HCT116 (cell line): ENCODE data around the gene GRHL1. TPM values are rescaled to one million over a fixed set of nuclear protein-coding genes. Genes with fewer than 3 reads are reported as not detected.
"Not testable (repeated sequence)": the region's sequence is repeated elsewhere in the genome, so short reads cannot be mapped to it uniquely, and the experiment has no call there.

ENCODE experiments used
- ATAC-seq: fragments of 200-7000 bp; cut with Tn5 transposase; 2 replicates; pipeline ENCODE4 v1.9.1; 2020; ENCODE audit warnings: mild to moderate bottlenecking, moderate library complexity
- BruUV-seq: library from RNA; stranded (reverse); fragments of 400-500 nt; replicated peaks from 2 replicates; lab custom pipeline; 2021; lab: Mats Ljungman, UMichigan
- CTCF ChIA-PET: fragments of 300-600 bp; sonication (Branson Sonifier 250); formaldehyde crosslinking; loops from one replicate; lab custom pipeline; 2021; ENCODE audit warnings: antibody characterized with exemption; lab: Charles Lee
- POLR2A ChIA-PET: fragments of 300-600, 350-600 bp; sonication (Branson Sonifier 250); formaldehyde crosslinking; loops from one replicate; lab custom pipeline; 2021; ENCODE audit warnings: antibody characterized with exemption; lab: Charles Lee
- RAD21 ChIA-PET, 2 experiments: fragments of 300-600 bp; sonication (Branson Sonifier 250); formaldehyde crosslinking; loops; one replicate each; lab custom pipeline; 2023; ENCODE audit warnings: low total read pairs in 2 of 2; ENCODE audit not compliant: uncharacterized antibody in 2 of 2, unreplicated experiment in 2 of 2, low non-redundant PET in 1 of 2; lab: Charles Lee
- DNase-seq: peaks from one replicate; pipeline ENCODE4 v3.0.0-alpha.2; 2010; ENCODE audit warnings: low read depth, low spot score
- H2AFZ ChIP-seq: fragments of 200-600 bp; shearing (Covaris generic), sonication (generic); 2 replicates; pipeline ENCODE4 v1.6.1; 2017; ENCODE audit warnings: low read depth, mixed run types, mixed read lengths, antibody characterized with exemption, low read length; ENCODE audit not compliant: poor library complexity, severe bottlenecking
- H3K27ac ChIP-seq: 2 replicates; pipeline ENCODE4 v1.5.1; 2012; ENCODE audit warnings: low read depth, low read length
- H3K27me3 ChIP-seq: fragments of 200-600 bp; sonication (generic); 2 replicates; pipeline ENCODE4 v1.6.1; 2016; ENCODE audit warnings: mixed run types, low read length, mixed read lengths; ENCODE audit not compliant: insufficient read depth
- H3K36me3 ChIP-seq, 2 experiments: fragments of 200-500 bp in 1 of 2; fragments of 200-600 bp in 1 of 2; sonication (Bioruptor generic) in 1 of 2; sonication (generic) in 1 of 2; 2 replicates each; pipeline versions ENCODE4 v1.5.1 to v1.6.1; 2014 to 2016; ENCODE audit warnings: low read length in 2 of 2, inconsistent platforms in 1 of 2, mixed read lengths in 1 of 2, mixed run types in 1 of 2; ENCODE audit not compliant: insufficient read depth in 2 of 2, control insufficient read depth in 1 of 2
- H3K4me1 ChIP-seq, 2 experiments: fragments of 200-600 bp in 1 of 2; sonication (generic) in 1 of 2; 2 replicates each; pipeline versions ENCODE4 v1.5.1 to v1.6.1; 2012 to 2017; ENCODE audit warnings: low read length in 2 of 2, inconsistent platforms in 1 of 2, mild to moderate bottlenecking in 1 of 2, mixed read lengths in 1 of 2, mixed run types in 1 of 2, moderate library complexity in 1 of 2; ENCODE audit not compliant: insufficient read depth in 2 of 2, control insufficient read depth in 1 of 2
- H3K4me2 ChIP-seq: fragments of 200-600 bp; sonication (generic); 2 replicates; pipeline ENCODE4 v1.6.1; 2017; ENCODE audit warnings: mixed run types, low read length, mixed read lengths
- H3K4me3 ChIP-seq, 2 experiments: fragments of 200-600 bp in 1 of 2; sonication (generic) in 1 of 2; replicated peaks in 1 of 2; 2 replicates each; pipeline ENCODE4 v1.5.1; 2011 to 2016; ENCODE audit warnings: low read length in 2 of 2, control low read depth in 1 of 2, low read depth in 1 of 2, mild to moderate bottlenecking in 1 of 2, mixed read lengths in 1 of 2, mixed run types in 1 of 2
- H3K79me2 ChIP-seq: fragments of 200-600 bp; sonication (generic); 2 replicates; pipeline ENCODE4 v1.6.1; 2017; ENCODE audit warnings: mild to moderate bottlenecking, mixed run types, low read length, moderate library complexity, mixed read lengths; ENCODE audit not compliant: insufficient read depth
- H3K9ac ChIP-seq: fragments of 200-600 bp; sonication (generic); 2 replicates; pipeline ENCODE4 v1.6.1; 2016; ENCODE audit warnings: low read length, mixed read lengths
- H3K9me2 ChIP-seq: fragments of 200-600 bp; sonication (generic), shearing (Covaris generic); 2 replicates; pipeline ENCODE4 v1.6.1; 2017; ENCODE audit warnings: mixed run types, mild to moderate bottlenecking, moderate library complexity; ENCODE audit not compliant: insufficient read depth
- H3K9me3 ChIP-seq, 2 experiments: fragments of 200-500 bp in 1 of 2; fragments of 200-600 bp in 1 of 2; sonication (Bioruptor generic) in 1 of 2; sonication (generic) in 1 of 2; 2 replicates each; pipeline ENCODE4 v1.6.1; 2014 to 2017; ENCODE audit warnings: low read length in 2 of 2, mixed read lengths in 2 of 2, inconsistent platforms in 1 of 2, low read depth in 1 of 2, mild to moderate bottlenecking in 1 of 2, mixed run types in 1 of 2, moderate library complexity in 1 of 2; ENCODE audit not compliant: control insufficient read depth in 1 of 2, insufficient read depth in 1 of 2
- H4K20me1 ChIP-seq: fragments of 200-600 bp; sonication (generic), shearing (Covaris generic); 2 replicates; pipeline ENCODE4 v1.6.1; 2017; ENCODE audit warnings: mixed run types, mild to moderate bottlenecking, moderate library complexity; ENCODE audit not compliant: insufficient read depth
- FOSL1 ChIP-seq: IDR thresholded peaks from 2 replicates; pipeline ENCODE4 v1.6.1; 2012; ENCODE audit warnings: low read depth
- MAX ChIP-seq: IDR thresholded peaks from 2 replicates; pipeline ENCODE4 v1.6.1; 2012
- POLR2A ChIP-seq: IDR thresholded peaks from 2 replicates; pipeline ENCODE4 v1.7.0; 2011; ENCODE audit warnings: borderline replicate concordance; ENCODE audit not compliant: insufficient read depth, insufficient read length; ENCODE audit errors: extremely low read depth
- SP1 ChIP-seq: IDR thresholded peaks from 2 replicates; pipeline ENCODE4 v1.6.1; 2012; ENCODE audit warnings: low read depth
- TCF7L2 ChIP-seq: IDR thresholded peaks from 2 replicates; pipeline ENCODE4 v1.7.0; 2011; ENCODE audit warnings: borderline replicate concordance, inconsistent platforms; ENCODE audit not compliant: insufficient read depth, insufficient read length; ENCODE audit errors: extremely low read depth
- intact Hi-C: fragments of 100-400 bp; cut with micrococcal nuclease; formaldehyde crosslinking; loops from 2 replicates; pipeline ENCODE4 v1.10.0; 2022
- total RNA-seq: library from RNA; stranded (reverse); gene quantifications from one replicate; pipeline ENCODE4 v1.2.1, GENCODE V29; 2021; ENCODE audit not compliant: unreplicated experiment

GRHL1 gene
- total RNA-seq, 1 experiment from 2014 or later = 8.5 TPM

GRCh38 chr2:10015376-10015989, 64.0 kb downstream of the GRHL1 start:
- not testable (repeated sequence) for BruUV-seq, H2AFZ ChIP-seq

GRCh38 chr2:10016001-10016801, 64.7 kb downstream of the GRHL1 start:
- H3K9ac ChIP-seq = peak overlapping the region; percentile 36; the same call in 1 of the 2 replicates
- no peaks in the 10 kb centered on the region for H3K9me2 ChIP-seq
- no peak overlapping the region for H2AFZ ChIP-seq
- POLR2A ChIA-PET = no interaction called here
- RAD21 ChIA-PET = no interaction called here
- no peaks in the 10 kb centered on the region for H3K27me3 ChIP-seq
- TSS peak; percentile 75 for BruUV-seq
- H4K20me1 ChIP-seq = no peaks in the 10 kb centered on the region
- peaks cover 0 to 6% of the 10 kb centered on the region in 2 experiments; a peak in 1 of 4 replicates for H3K9me3 ChIP-seq
- CTCF ChIA-PET = no interaction called here
- peaks cover 7 to 29% of the 10 kb centered on the region in 2 experiments for H3K4me1 ChIP-seq
- peak overlapping the region; percentile 63 for H3K4me2 ChIP-seq
- intact Hi-C loops = no loop called here
- H3K27ac ChIP-seq = peak overlapping the region; percentile 78; the same call in 1 of the 2 replicates
- ATAC-seq (peak; percentile 14), DNase-seq (peak; percentile 23)
- no peak for TF ChIP-seq FOSL1
- TF ChIP-seq MAX = no peak
- peak; percentile 2 for TF ChIP-seq POLR2A
- no peak for TF ChIP-seq SP1
- H3K4me3 ChIP-seq = peak overlapping the region; percentile 31 to 38; a peak in 3 of 4 replicates
- no peaks in the 10 kb centered on the region for H3K79me2 ChIP-seq
- H3K36me3 ChIP-seq = no peaks in the 10 kb centered on the region

More at GRCh38 chr2:10015376-10015989, 64.0 kb downstream of the GRHL1 start:
- intact Hi-C loops, H3K9me3 ChIP-seq, H3K27me3 ChIP-seq, H3K9me2 ChIP-seq, CTCF ChIA-PET, H4K20me1 ChIP-seq, RAD21 ChIA-PET, H3K36me3 ChIP-seq, H3K79me2 ChIP-seq, POLR2A ChIA-PET: not testable (repeated sequence)
- Histone ChIP-seq H3K4me3 (peak overlapping the region; percentile 31 to 38; a peak in 3 of 4 replicates), H3K27ac (peak overlapping the region; percentile 78), H3K9ac (peak overlapping the region; percentile 36), H3K4me2 (peak overlapping the region; percentile 63), H3K4me1 (peaks cover 7 to 29% of the 10 kb centered on the region in 2 experiments)
- DNase-seq (peak; percentile 83), ATAC-seq (peak; percentile 48)
- TF ChIP-seq POLR2A (peak; percentile 9), TCF7L2 (peak; percentile 4)
